SIG-M5 treated with dmso at 0.1 percent for 504 hours (cell line): Measurements from ENCODE around the gene SOX18.

Source experiments
- DNase-seq: peaks from one replicate; lab custom pipeline; 2025; ENCODE audit not compliant: unreplicated experiment; lab: John Stamatoyannopoulos, UW

The SOX18 gene

GRCh38 chr20:64039293-64040160 is 9.9 kb downstream of the SOX18 start:
- DNase-seq = no peak

DNA sequence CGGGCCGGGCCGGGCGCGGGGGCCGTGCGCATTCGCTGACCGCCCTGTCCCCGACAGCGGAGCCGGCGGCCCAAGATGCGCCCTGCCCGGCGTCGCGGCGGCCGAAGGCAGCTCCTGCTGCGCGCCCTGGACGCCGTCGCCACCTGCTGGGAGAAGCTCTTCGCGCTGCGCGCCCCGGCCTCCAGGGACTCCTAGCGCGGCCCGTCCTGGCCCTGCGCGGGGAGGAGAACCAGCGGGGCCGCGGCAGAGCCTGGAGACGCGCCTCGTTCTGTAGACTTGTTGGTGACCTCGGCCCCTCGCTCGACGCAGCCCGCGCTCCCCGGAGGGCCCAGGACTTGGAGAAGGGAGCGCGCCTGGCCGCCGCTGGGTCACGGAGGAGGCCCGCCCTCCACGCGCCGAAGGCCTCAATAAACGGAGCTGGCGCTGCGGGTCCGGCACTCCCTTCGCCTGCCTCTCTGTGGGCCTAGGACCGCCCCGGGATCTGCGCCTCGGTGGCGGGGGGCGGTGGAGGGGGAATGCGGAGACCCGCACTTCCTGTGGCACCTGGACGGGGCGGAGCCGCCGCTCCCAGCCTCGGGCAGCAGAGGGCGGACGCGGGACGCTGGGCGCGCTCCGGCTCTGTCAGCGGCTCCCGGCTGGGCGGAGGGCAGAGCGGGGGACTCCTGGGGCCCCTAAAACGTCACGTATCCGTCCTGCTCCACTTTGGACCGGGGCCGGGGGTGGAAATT is 10.7 kb downstream of the SOX18 start:
- DNase-seq = peak; percentile 71

DNA sequence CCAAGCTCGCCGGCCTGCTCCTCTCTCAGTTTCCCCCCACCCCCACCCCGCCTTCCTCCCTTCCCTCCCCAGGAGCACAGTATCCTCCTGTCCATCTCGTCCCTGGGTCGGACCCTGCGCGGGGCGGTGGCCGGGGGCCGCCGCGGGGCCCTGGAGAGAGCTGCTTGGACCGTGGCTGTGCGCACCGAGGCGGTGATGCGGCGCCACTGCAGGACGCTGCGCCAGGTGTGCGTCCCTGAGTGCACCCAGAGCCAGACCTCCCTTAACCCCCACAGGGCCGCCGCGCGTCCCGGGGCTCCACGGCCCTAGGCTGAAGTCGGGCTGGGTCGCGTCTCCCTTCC is 11.2 kb downstream of the SOX18 start:
- DNase-seq = no peak

GRCh38 chr20:64037498-64038213 is 11.8 kb downstream of the SOX18 start:
- no peak for DNase-seq

DNA sequence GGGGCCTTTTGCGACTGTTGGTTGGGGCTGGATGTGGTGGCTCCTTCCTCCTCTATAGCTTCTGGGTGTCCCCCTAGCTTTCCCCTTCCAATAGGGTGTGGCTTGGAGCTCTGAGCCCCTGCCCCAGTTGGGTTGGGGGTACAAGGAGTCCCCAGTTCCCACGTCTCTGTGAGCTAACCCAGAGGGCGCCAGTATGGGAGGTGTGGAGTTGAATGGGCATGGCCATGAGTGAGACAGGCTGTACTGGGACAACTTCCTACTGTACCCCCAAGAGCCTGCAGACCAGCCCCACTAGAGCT is 12.3 kb downstream of the SOX18 start:
- no peak for DNase-seq

- DNase-seq = no peak
These were observed 12.9 kb downstream of the SOX18 start for GRCh38 chr20:64036346-64037198.

DNA sequence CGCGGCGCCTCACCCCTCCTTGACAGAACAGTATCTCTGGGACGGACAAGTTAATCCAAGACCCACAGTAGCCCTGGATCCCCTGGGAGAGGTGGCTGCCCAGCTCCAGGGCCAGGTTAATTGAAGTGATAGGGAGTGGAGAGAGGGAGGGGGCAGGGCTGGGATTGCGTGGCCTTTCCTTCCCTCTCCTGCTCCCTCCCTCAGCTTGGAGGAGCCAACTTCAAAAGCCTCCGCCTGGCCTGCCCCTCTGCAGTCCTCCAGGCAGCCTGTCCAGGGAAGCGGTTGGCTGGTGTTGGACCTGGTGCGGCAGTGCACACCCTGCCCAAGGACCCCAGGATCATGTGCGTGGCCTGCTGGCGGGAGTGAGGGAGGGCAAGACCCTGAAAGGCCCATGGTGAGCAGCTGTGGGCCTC is 13.5 kb downstream of the SOX18 start, which contains the start of gene C20orf204:
C20orf204 (plus strand) TSS at position 250 of the 413 bp plus-strand sequence; CDS start at position 392, 142 bp downstream.
- no peak for DNase-seq

DNA sequence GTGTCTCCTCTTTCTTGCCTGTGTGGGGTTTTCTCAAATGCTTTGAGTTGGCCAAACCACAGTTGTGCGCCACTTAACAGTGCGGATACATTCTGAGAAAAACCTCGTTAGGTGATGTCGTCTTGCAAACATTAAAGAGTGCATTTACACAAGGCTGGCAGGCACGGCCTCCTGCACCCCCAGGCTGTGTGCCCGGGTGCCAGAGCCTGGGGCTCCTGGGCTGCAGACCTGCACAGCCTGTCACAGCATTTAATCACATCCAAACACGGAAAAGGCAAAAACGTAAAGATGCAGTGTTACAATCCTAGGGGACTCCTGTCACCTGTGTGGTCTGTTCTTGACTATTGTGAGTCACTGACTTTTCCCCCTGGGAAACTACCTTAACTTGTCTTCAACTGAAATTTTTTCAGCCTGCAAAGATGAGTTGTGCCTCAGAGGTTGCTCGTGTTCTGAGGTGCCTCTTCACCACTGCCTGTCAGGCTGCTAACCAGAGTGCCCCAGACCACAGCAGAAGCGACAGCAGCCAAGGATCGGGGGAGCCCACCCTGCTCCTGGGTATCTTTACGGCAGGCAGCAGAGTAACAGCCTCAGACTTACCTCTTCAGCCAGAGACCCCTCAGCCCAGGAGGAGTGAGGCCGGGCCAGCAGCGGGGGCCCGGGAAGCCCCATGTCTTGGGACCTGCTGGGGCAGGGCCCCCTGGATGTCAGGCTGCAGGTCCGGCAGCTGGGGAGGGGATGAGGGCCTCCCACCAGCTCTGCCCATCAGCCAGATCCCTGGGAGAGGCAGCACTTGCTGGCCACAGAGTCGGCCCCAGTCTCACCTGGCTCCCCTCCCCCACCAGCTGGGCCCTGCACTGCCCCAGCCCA is 14.1 kb downstream of the SOX18 start:
- no peak for DNase-seq

DNA sequence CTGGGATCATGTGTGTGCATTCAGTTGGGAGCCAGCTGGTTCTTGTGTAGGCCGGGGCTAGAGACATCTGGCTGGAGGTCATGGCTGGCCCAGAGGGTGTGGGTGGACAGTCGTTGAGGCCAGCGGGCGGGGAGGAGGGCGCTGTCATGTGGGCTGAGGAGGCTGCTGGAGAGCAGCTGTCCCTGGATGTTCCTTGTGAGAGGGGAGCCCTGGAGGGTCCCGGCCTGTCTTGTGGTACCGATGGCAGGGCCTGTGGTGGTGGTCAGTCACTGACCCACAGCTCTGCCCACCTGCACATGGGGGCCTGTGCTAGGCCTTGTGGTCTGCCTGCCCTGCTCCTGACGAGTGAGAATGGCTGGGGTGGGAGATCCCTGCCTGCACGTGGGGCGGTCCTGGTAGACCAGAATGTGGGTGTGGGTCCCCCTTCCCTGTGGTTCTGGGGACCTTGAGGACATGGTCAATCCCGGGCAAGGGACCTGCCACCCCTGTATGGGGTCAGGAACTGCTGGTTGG is 15.4 kb downstream of the SOX18 start:
- no peak for DNase-seq

DNA sequence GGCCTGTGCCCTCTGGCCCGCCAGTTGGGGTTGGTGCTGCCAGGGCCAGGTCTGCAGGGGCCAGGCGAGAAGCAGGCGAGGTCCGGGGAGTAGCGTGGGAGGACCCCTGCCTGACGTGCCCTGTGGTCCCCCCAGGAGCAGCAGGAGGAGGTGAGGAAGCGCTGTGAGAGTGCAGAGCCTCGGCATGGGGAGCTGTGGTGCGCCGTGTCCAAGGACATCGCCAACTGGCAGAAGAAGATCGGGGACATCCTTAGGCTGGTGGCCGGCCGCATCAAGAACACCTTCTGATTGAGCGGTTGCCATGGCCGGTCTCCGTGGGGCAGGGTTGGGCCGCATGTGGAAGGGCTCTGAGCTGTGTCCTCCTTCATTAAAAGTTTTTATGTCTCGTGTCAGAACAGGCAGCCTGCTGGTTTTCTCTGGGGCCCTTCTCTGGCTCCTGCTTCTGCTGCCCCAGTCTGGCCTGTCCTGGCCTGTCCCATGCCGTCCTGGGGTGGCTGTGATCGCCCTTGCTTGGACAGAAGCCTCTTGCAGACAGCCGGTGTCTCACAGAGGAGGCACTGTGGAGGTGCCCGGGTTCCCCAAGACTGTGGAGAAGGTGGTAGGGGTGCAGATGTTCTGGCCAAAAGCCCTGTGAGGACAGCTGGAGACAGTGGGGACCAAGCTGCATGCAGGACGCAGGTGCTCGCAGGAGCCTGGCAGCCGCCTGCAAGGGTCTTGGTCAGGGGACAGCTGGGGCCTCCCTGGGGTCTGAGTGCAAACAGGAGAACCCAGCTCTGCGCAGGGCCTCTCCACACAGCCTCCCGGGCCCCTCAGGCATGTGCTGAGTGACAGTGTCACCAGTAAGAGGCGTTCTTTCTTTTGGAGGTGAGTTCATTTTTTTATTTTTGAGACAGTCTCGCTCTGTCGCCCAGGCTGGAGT is 16.5 kb downstream of the SOX18 start:
- DNase-seq = no peak

GRCh38 chr20:64031822-64032314 is 17.6 kb downstream of the SOX18 start:
- no peak for DNase-seq

- no peak for DNase-seq
These were observed 18.9 kb downstream of the SOX18 start for GRCh38 chr20:64030371-64031134.

GRCh38 chr20:64029293-64030117 is 19.9 kb downstream of the SOX18 start:
- no peak for DNase-seq

DNA sequence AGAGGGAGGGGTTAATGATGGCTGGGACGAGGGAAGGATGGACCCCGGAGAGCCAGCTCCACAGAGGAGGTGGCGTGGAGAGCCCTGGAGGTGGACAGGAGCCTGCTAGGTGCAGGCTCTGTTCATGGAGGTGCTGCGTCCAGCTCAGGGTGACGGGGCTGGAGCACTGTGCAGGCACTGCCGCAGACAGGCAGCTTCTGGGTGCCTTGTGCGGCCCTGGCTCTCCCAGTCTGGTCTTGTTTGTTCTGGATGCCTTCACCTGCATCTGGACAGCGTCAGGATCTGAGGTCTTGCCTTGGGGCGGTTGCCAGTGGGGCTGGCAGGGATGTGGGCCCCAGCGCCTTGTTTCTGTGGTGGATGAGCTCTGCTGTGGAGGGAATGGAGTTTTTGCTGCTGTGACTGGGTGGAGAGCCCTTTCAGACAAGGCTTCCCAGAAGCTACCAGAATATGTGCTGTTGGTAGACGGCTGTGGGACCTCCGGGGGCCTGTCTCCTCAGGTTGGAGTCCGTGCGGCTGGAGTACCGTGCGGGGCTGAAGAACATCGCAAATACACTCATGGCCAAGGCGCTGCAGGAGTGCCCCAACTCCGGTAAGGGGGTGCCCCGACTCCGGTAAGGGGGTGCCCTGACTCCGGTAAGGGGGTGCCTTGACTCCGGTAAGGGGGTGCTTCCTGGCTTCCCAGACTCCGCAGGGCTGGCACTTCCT is 21.3 kb downstream of the SOX18 start:
- DNase-seq = no peak

- no peak for DNase-seq
These were observed 23.5 kb downstream of the SOX18 start for GRCh38 chr20:64025826-64026412.
